ENCODE measurements around the gene POC1A.

The POC1A gene

DNA sequence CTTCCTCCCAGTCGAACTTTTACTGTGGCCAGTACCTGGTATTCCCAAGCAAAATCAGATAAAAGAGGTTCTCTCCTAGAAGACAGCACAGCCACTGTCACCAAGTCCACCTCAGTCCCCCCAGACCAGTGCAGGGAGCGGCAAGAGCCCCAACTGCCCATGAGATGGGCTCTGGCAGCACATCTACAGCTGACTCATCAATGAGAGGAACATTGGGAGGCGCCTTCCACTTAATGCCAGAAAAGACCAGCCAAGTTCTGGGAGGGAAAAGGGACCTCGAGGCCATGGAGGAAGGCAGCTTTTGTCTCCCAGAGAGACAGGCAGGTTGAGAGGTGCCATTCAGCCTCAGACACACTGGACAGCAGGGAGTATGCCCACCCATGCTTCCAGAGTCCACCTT is 28.2 kb downstream of the POC1A start:
- no peak for DNase-seq

DNA sequence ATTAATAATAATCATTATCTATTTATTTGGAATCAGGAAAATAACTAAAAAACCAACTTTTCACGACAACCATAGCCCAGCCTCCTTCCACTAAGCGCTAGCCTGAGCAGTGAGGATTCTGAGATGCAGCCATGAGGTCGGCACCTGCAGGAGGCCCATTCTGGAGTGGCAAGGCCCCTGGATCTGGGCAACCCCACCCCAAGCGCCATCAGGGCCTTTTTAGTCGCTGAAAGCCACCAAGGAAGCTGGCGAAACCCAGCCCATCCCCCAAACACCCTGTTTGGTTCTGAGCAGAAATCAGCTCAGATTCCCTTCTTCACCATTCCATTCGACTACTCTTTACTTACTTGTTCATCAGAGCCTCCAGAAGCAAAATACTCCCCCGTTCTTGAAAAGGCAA is 29.5 kb downstream of the POC1A start:
- no peak for DNase-seq

GRCh38 chr3:52124126-52124525 is 30.1 kb downstream of the POC1A start:
- DNase-seq = no peak

DNA sequence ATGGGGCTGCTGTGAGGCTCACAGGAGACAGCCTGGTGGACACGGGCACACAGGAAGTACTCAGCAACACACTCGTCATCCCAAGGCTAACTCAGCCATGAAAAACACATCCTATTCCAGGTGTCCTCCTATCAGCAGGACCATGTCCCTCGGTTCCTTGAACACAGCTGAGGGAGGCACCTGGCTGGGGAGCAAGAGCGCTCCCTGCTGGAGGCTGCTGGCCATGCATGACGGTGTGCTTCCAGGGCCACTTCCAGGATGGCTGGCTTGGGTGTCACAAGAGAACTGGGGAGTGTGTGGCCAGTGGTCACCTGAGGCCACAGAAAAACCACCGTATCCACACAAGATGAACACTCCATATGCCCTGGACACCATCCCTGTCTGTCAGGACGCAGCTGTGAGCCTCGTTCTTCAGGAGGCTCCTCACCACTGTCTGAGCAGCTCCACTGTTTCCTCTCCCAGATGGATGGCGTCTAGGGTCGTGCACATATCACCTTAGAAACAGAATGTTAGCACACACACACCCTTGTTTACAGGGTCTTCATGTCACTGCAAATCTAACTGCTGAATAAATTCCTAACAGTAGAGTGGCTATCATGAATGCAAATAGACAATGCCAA is 31.0 kb downstream of the POC1A start:
- peak; percentile 64 for DNase-seq

DNA sequence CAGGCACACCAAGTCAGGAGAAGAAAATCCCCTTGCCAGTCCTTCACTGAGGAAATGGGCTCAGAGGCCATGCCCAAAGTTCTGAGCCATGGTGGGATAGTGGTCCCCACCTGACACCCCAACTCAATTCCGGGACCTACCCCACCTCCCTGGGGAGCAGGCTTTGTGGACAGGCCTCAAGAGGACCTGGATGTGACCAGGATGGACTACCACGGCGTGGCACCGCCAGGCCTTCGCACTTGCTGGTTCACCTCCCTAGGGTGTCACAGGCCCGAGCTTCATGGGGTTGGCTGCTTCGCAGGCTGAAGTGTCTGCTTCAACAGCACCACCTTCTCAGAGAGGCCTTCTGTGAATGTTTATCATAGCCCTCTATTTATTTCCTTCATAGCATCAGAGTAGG is 31.7 kb downstream of the POC1A start:
- no peak for DNase-seq

- DNase-seq = no peak
These were observed 32.4 kb downstream of the POC1A start for GRCh38 chr3:52121813-52122212.

- no peak for DNase-seq
These were observed 32.8 kb downstream of the POC1A start for GRCh38 chr3:52121464-52121805.

DNA sequence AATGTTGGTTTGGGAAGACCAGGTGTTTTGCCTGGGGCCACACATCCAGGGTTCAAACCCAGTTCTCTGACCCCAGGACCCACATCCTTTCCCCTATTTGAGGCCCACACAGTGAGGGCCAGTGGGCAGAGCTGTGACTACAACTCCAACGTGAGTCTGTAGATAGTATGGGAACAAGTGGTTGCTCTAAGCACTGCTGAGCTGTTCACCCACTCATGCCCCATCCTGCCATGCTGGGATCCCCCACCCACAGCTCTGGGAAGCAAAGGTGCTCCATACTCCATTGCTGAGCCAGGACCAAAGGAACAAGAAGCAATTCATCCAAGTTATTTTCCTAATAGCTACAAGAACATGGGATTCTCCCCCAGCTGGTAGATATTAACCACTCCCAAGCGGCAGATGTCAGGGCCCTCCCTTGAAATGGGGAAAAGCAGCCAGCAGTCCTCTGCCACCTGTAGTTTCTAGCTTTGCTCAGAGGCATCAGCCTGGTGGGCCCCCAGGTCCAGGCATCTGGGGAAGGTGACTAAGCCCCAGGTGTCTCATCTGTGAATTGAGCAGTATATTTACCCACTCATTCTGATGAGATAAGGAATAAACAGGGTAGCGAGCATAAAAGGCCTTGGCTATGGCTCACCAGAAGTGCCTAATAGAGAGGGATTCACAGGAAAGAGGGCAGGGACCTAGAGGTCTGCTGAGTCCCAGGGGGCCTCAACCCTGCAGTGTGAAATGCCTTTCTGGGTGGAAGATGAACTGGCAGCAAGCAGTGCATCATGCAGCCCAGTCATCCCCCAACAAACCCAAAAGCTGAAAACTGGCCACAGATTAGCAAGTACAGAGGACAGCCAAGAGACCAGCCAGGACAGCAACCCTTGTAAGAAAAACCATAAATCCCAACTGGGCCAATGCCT is 33.4 kb downstream of the POC1A start:
- DNase-seq = no peak

DNA sequence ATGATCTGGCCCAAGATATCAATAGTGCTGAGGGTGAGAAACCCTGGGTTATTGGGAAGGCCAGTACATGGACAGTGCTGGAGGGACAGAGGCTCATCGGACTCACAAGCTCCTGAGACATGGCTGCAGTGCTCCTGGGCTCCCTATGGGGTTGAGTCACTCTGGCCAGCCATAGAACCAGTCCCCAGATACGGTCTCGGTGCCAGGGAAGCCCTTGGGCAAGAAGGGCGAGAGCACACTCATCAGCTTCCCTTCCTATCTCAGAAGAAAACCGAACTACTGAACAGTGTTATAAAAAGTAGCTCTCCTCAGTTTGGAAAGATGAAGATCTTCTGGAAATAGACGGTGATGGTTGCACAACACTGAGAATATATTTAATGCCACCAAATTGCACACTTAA is 34.4 kb downstream of the POC1A start:
- no peak for DNase-seq

DNA sequence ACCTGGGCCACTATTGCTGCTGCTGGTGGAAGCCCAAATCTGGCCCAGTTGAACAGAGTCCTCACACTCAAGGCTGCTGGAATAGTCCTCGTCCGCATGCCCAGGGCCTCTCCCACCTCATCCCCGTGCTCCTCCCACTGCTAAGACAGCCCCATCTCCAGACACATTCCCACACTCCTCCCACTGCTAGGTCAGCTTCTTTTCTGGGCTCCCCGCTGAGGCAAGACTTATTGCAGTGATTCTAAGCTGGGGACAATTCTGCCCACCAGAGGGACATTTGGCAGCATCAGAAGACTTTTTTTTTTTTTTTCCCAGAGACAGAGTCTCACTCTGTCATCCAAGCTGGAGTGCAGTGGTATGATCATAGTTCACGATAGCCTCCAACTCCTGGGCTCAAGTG is 35.1 kb downstream of the POC1A start:
- DNase-seq = no peak

- DNase-seq = no peak
These were observed 35.9 kb downstream of the POC1A start for GRCh38 chr3:52118156-52118875.

DNA sequence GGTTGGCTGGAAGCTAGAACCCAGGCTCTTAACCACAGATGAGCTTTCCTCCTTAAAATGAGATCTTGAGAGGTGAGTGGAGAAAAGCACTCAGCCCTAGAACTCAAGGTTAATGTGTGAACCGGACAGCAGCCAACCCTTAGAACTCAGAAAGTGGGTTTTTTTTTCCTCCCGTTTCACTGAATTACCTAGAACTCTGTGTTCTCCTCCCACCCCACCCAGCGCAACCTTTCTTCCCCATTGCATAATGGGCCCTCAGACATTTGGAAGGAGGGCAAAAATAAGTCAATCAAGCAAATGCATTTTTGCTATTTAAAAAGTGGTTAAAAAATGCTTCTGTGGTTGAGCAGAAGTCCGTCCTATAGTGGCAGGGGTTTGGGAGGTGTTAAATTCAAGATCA is 36.7 kb downstream of the POC1A start:
- DNase-seq = no peak

- DNase-seq = no peak
These were observed 42.2 kb downstream of the POC1A start for GRCh38 chr3:52112056-52112455.

DNA sequence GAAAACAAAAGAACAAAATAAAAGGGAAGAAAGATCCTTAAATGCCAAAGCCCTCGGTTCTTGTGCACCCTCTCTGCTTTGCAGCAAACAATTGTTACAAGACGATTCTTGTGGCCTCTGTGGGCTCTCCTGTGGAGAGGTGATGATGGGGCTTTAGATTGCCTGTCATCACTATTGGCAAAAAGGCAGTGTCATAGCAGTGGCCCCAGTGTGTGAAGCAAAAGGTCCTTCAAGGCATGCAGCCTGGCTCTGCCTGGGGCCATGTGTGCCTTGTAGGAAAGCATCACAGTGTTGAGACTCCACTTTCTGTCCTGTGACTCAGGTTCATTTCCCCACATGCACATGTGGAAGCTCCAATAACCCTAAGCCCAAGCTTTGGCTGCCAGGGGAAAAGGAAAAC is 43.7 kb downstream of the POC1A start:
- no peak for DNase-seq

GRCh38 chr3:52109611-52110301 is 44.5 kb downstream of the POC1A start:
- no peak for DNase-seq

- no peak for DNase-seq
These were observed 45.7 kb downstream of the POC1A start for GRCh38 chr3:52108302-52109232.

- DNase-seq = no peak
These were observed 47.1 kb downstream of the POC1A start for GRCh38 chr3:52106951-52107611.

- DNase-seq = no peak
These were observed 49.3 kb downstream of the POC1A start for GRCh38 chr3:52104684-52105640.

GRCh38 chr3:52102934-52103333 is 51.3 kb downstream of the POC1A start:
- no peak for DNase-seq

GRCh38 chr3:52099001-52099401 is 55.2 kb downstream of the POC1A start:
- DNase-seq = no peak

All from activated CD4-positive, alpha-beta T cell treated with anti-CD3 and anti-CD28 coated beads for 1 hour (primary cell).